ENCODE measurements around the gene MAEA.
A peak's percentile ranks its signal among the peaks of the same experiment; 100 is the strongest.

The MAEA gene

DNA sequence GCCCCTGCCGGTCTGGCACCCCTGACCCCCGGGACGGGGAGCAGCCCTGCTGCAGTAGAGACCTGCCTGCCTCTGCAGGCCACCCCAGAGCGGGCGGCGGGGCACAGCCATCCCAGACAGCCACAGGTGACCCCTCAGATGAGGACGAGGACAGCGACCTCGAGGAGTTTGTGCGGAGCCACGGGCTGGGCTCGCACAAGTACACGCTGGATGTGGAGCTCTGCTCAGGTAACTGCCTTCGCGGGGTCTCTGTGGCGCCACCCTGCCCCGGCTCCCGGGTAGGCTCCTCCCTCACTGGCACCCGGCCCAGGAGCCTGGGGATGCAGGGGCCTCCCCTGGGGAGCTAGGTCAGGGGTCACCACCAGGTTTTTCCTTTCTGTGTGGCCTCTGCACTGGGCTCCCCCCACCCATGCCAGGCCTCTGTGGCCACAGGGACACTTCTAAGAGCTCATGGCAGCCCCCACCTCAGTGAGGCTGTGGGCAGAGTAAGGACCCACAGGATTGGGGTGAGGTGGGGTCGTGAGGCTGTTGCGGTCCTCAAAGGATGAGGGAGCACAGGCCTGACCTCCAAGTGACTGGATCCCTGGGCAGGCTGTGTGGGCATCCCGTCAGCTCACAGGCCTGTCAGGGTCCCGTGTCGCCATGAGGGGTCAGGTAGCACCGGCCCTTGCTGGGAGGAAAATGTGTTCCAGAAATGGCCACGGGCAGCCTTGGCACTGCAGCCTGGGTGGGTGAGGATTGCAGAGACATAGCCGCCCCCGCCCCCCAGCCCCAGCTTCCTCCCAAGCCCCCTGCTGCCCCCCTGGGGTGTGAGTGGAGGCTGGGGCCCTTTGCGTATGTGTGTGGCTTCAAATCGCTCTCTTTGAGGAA lies 63.7 kb downstream of the MAEA start:
- no peak for DNase-seq (ENCODE audit: low spot score)

DNA sequence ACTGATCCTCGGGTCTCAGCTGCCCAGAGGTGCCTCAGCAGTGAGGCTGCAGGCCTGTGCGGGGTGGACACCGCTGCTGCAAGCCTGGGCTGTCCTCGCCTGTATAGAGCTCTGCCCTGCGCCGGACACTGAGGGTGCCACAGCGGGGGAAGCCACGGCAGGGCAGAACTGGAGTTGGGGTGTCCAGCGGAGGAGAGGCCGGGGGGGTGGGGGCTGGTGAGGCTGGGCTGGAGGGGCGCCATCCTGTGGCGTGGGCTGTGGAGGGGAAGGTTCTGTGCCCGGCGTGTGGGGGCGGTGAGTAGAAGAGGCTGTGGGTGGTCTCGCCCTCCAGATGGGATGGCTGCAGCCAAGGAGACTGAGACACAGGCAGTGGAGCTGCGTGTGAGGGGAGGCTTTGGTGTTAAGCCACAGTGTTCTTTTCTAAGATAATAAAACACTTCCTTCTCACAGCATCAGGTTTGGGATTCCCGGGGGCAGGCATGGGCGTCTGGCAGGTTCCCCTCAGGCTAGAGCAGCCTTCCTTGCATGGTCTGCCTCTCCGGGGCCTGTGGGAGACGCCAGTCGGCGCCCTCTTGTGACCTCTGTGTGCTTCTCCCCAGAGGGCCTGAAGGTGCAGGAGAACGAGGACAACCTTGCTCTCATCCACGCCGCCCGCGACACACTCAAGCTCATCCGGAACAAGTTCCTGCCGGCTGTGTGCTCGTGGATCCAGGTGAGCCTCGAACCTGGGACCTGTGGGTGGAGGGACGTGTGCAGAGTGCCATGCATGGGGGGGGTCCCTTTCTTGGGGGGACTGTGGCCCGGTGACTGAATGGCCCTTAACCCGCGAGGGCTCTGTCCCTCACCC lies 64.7 kb downstream of the MAEA start:
- DNase-seq (ENCODE audit: low spot score) = no peak

DNA sequence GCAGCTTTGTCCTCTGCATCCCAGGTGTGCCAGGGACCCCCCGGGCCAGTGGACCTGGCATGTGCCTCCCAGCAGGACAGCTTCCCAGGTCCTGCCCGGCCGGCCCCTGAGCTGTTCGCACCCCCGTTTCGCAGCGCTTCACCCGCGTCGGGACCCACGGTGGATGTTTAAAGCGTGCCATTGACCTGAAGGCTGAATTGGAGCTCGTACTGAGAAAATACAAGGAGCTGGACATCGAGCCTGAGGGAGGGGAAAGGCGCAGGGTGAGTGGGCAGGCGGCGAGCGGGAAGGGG lies 65.2 kb downstream of the MAEA start:
- no peak for DNase-seq (ENCODE audit: low spot score)

GRCh38 chr4:1355378-1355777 lies 65.7 kb downstream of the MAEA start:
- DNase-seq (ENCODE audit: low spot score) = no peak

GRCh38 chr4:1356181-1356998 lies 66.7 kb downstream of the MAEA start:
- DNase-seq (ENCODE audit: low spot score) = peak; percentile 56

DNA sequence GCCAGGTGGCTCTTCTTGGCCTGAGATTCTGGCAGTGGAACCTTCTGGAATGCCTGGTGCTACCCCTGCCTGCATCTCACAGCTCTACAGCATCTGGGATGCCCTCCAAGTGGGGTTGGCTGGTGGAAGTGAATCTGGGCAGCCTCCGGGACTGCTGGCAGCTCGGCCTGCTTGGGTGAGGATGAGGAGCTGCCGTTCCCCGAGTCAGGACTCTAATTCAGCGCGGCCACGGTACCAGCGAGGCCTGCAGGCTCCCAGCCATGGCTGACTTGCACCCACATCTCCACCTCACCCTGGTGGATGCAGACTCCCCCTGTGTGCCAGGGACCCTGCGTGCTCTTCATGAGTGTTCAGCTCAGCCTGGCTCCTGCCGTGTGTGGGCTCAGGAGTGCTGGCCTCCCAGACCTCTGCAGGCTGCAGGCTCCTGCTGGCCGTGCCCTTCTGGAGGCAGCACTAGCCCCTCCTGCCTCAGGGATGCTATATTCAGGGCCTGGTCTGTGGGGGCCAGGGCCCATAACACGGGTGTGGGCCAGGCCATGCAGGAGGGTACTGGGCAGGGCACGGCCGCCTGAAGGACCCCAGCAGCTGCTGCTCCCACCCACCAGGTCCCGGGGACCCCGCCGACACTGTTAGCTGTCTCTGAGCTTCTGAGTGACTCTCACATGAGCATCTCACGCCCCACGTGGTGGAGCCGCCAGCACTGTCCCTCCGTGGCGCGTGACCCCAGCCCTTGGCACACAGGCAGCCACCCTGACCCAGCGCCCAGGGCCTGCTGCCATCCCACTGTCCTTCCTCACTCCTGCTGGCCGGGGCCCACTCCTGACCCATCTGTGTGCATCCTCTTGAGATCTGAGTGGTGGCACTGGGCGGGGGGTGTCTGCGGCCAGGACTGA lies 67.9 kb downstream of the MAEA start:
- no peak for DNase-seq (ENCODE audit: low spot score)

DNA sequence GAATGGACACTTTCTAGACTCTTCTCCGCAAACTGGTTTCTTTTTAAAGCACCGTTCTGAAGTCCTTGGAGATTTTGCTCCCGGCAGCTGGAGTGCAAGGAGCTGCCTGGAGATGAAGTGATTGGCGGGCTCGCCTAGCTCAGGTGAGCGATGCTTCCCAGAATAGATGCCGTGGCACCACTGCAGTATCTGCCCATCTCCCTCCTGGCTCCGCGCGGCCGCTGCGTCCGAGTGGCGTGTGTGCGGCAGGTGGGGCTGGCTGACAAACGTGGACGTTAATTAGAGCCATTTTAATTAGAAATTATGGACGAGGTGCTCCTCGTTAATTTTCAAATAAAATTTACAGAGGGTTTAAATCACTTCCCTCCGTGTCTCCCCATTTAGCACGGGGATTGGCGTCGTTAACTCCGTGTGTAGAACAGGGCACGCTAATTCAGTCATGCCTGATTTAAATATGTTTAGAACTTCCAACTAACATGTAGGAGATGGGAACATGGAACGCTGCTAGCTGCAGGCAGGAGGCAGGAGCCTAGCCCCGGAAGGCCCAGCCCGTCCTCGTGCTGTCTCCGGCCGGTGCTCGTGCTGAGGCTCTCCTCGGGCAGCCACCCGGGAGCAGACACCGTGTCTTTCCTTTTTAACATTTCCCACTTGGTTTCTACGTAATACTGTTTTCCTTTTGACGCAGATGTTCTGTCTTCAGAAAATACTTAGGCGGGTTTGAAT lies 68.9 kb downstream of the MAEA start:
- DNase-seq (ENCODE audit: low spot score) = no peak

- no peak for DNase-seq (ENCODE audit: low spot score)
These were observed 69.4 kb downstream of the MAEA start for GRCh38 chr4:1359144-1359501.

- DNase-seq (ENCODE audit: low spot score) = no peak
These were observed 70.3 kb downstream of the MAEA start for GRCh38 chr4:1359976-1360375.

DNA sequence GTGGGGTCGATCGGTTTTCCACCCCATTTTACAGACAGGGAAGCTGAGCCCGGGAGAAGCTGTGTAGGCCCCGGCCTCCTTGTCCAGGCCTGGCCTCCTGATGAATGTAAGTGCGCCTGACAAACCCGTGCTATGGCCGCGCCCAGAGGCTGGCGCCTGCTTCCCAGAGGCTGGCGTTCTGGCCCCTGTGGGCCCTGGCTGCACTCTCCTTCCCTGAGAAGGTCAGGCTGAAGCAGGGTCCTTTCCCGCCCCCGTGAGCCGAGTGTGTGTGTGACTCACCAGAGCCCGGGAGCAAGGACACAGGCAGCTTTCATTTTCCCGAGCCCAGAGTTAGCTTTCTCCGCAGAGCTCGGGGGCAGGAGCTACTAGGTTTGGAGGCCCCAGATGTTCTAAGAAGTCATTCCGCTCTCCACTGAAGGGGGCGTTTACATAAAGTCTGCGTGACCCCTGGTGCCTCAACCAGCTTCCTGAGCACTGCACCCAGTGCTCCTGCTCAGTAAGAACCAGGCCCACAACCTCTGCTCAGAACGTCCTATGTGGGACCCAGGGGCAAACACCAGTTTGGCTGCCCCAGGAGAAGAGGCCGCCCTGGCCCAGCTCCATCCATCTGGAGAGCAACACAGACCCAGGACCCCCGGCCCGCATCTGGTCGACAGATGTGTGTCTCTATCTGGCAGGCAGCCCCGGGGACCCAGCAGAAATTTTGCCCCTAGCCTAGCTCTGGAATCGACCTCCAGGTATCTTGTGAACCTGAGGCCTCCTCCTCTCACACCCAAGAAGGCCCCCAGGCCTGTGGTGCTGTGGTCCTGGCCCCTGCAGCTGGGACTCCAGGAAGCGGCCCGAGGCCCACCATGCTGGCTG lies 71.0 kb downstream of the MAEA start:
- DNase-seq (ENCODE audit: low spot score) = no peak

GRCh38 chr4:1361431-1361830 lies 71.7 kb downstream of the MAEA start:
- no peak for DNase-seq (ENCODE audit: low spot score)

GRCh38 chr4:1362046-1362445 lies 72.4 kb downstream of the MAEA start:
- DNase-seq (ENCODE audit: low spot score) = no peak

GRCh38 chr4:1362521-1362920 lies 72.8 kb downstream of the MAEA start:
- DNase-seq (ENCODE audit: low spot score) = no peak

- no peak for DNase-seq (ENCODE audit: low spot score)
These were observed 73.8 kb downstream of the MAEA start for GRCh38 chr4:1363513-1363912.

DNA sequence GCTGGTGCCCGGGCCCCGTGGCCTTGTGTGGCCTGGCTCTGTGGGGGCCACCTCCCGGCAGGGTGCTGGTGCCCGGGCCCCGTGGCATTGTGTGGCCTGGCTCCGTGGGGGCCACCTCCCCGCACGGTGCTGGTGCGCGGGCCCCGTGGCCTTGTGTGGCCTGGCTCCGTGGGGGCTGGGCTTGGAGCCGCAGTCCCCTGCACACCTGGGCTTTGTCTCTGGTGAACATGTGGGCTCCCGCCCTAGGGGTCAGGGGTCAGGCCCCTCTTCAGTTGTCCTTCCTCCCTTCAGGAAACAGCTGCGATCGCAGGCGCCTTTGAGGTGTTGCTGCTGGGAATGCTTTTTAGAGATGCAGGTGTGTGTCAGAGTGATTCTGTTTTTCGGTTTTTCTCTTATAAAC lies 74.5 kb downstream of the MAEA start:
- no peak for DNase-seq (ENCODE audit: low spot score)

DNA sequence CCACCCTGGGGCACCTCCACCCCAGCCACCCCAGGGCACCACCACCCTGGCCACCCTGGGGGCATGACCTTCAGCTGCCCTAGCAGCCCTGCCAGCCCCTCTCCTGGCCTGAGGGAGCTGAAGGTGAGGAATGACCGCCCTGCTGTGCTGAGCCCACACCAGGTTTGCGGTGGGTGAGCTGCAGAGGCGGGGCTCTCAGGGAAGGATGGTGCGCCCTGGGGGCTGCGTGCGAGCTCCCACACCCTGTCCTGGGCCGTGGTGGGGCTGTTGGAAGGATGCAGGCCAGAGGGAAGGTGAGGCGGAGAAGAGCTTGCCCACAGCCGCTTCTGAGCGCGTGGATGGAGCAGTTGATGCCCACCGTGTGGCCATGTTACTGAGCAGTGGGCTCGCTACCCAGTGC lies 75.1 kb downstream of the MAEA start:
- no peak for DNase-seq (ENCODE audit: low spot score)

- DNase-seq (ENCODE audit: low spot score) = no peak
These were observed 75.8 kb downstream of the MAEA start for GRCh38 chr4:1365271-1366178.

DNA sequence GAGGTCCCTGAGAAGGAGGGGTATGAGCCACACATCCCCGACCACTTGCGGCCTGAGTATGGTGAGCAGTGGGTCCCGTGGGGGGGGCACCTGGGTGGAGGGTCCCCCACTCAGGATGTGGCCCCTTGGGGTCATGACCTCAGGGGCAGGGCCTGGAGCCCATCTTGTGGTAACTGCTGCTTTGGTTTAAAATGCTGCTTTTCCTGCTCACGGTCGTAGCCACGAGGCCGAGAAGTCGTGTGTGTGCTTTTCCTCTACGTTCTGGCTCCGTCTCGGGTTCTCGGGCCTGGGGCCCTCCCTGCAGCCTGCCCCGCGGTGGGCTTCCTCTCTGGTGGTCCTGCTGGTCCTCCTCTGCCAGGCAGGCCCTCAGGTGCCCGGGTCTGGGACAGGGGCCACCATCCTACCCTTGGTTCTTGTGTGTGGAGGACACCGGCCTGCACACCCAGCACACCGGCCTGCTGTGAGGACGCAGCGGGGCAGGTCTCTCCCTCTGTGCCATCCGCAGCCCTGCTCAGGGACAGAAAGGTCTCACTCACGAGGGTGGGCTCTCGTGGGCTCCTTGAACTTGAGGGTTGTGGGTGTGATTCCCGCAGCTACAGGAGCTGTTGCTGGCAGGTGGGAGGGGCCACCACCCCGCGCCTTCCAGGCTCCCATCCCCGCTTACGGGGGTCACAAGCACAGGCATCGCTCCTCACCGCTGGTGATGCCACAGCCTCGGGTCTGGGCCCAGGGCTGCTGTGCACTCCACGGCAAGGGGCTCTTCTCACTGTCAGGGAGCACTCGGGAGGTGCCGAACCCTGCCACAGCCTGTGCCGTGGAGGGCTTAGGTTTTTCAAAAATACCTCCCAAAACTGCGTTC lies 76.9 kb downstream of the MAEA start:
- DNase-seq (ENCODE audit: low spot score) = no peak

Measured in RKO (cell line).